NCI-H226 (cell line): ENCODE measurements around the gene NPIPA8.
"Not testable (repeated sequence)": the region's sequence is repeated elsewhere in the genome, so short reads cannot be mapped to it uniquely, and the experiment has no call there.

Experiments used
- DNase-seq: peaks from one replicate; pipeline ENCODE4 v3.0.0-alpha.2; 2015

Gene NPIPA8

GRCh38 chr16:18336636-18337035, at the start of gene NPIPA8:
NPIPA8 (minus strand) TSS chr16:18336736; CDS start chr16:18332662, 4,074 bp downstream.
- DNase-seq, result not testable (repeated sequence)

- DNase-seq, result not testable (repeated sequence)
These were observed 48.7 kb upstream of the NPIPA8 start for GRCh38 chr16:18385285-18385684.

- DNase-seq, result not testable (repeated sequence)
These were observed 48.3 kb upstream of the NPIPA8 start for GRCh38 chr16:18384869-18385268.

- not testable (repeated sequence) for DNase-seq
These were observed 47.6 kb upstream of the NPIPA8 start for GRCh38 chr16:18384098-18384636.

GRCh38 chr16:18382696-18383095, 46.2 kb upstream of the NPIPA8 start:
- DNase-seq, result not testable (repeated sequence)

- DNase-seq, result not testable (repeated sequence)
These were observed 11.2 kb upstream of the NPIPA8 start for GRCh38 chr16:18347742-18348141.

- DNase-seq, result not testable (repeated sequence)
These were observed 10.5 kb upstream of the NPIPA8 start for GRCh38 chr16:18346993-18347392.

- not testable (repeated sequence) for DNase-seq
These were observed 8.1 kb upstream of the NPIPA8 start for GRCh38 chr16:18344634-18345033.

- DNase-seq, result not testable (repeated sequence)
These were observed 5.5 kb upstream of the NPIPA8 start for GRCh38 chr16:18341986-18342385.

GRCh38 chr16:18341417-18341960, 5.0 kb upstream of the NPIPA8 start:
- DNase-seq, result not testable (repeated sequence)

- not testable (repeated sequence) for DNase-seq
These were observed 2.7 kb upstream of the NPIPA8 start for GRCh38 chr16:18339210-18339609.

- not testable (repeated sequence) for DNase-seq
These were observed 24.7 kb downstream of the NPIPA8 start for GRCh38 chr16:18311811-18312210.

- DNase-seq, result not testable (repeated sequence)
These were observed 27.4 kb downstream of the NPIPA8 start for GRCh38 chr16:18309159-18309558.

GRCh38 chr16:18307241-18307640, 29.3 kb downstream of the NPIPA8 start:
- not testable (repeated sequence) for DNase-seq

- not testable (repeated sequence) for DNase-seq
These were observed 30.5 kb downstream of the NPIPA8 start for GRCh38 chr16:18306066-18306465.

GRCh38 chr16:18303059-18303706, 33.4 kb downstream of the NPIPA8 start:
- DNase-seq, result not testable (repeated sequence)

GRCh38 chr16:18297714-18298113, 38.8 kb downstream of the NPIPA8 start:
- DNase-seq, result not testable (repeated sequence)

GRCh38 chr16:18296931-18297330, 39.6 kb downstream of the NPIPA8 start:
- DNase-seq, result not testable (repeated sequence)

GRCh38 chr16:18294371-18294770, 42.2 kb downstream of the NPIPA8 start:
- DNase-seq, result not testable (repeated sequence)

GRCh38 chr16:18293337-18293956, 43.1 kb downstream of the NPIPA8 start:
- not testable (repeated sequence) for DNase-seq

- not testable (repeated sequence) for DNase-seq
These were observed 45.6 kb downstream of the NPIPA8 start for GRCh38 chr16:18290959-18291358.

GRCh38 chr16:18286342-18286741, 50.2 kb downstream of the NPIPA8 start:
- not testable (repeated sequence) for DNase-seq

- not testable (repeated sequence) for DNase-seq
These were observed 56.2 kb downstream of the NPIPA8 start for GRCh38 chr16:18280319-18280718.

- DNase-seq, result not testable (repeated sequence)
These were observed 59.8 kb downstream of the NPIPA8 start for GRCh38 chr16:18276756-18277155.
